ENCODE data around the gene MRPS31. TPM values are rescaled to one million over a fixed set of nuclear protein-coding genes. Genes with fewer than 3 reads are reported as not detected.

Gene MRPS31
- total and polyA plus RNA-seq, 10 of the 15 experiments (the other 5 are each of a cell fraction or from before 2014, with no cell fraction given): 20.3 to 60.9 (median 43.1) TPM

DNA sequence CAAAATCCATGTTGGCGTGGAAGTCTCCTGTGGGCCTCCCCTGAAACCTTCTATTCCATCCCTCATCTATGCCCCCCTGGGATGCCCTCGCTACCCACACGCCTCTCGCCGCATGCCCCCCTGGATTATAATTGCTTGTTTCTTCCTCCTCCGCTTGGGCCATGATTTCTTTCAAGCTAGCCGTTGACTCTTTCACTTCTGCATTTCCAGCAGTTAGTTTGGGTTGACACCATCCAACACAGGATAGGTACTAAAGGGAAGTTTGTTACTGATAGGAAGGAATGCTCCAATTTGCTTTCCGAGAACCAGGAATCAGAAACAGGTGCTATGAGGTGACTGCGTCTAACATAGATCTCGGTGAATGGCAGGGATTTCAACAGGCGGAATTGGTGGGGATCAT lies 10.7 kb upstream of the MRPS31 start:
- in situ Hi-C loops (cut with MboI): no loop called here
- ATAC-seq (no peak), DNase-seq (ENCODE audit: low read depth, low spot score) (no peak), FAIRE-seq (no peak)
- Histone ChIP-seq H2AFZ (ENCODE audit: control insufficient read depth, low read depth, low read length) (no peak overlapping the region), H3K36me3 (ENCODE audit: control insufficient read depth in 2 of 2, insufficient read depth in 2 of 2, low read length in 1 of 2) (no peaks in the 10 kb centered on the region), H3K4me1 (ENCODE audit: control insufficient read depth, insufficient read depth, low read length) (peaks cover 4% of the 10 kb centered on the region), H3K27ac (ENCODE audit: control insufficient read depth, insufficient read depth) (no peak overlapping the region), H3K9me3 (replicated peaks; ENCODE audit: control insufficient read depth, insufficient read depth, low read length) (no peaks in the 10 kb centered on the region), H4K20me1 (ENCODE audit: control insufficient read depth, insufficient read depth) (no peaks in the 10 kb centered on the region), H3K4me2 (ENCODE audit: control insufficient read depth, insufficient read depth) (no peak overlapping the region), H3K9ac (ENCODE audit: control insufficient read depth, insufficient read depth, low read length) (no peak overlapping the region), H3K4me3 (no peak overlapping the region), H3K79me2 (ENCODE audit: control insufficient read depth, insufficient read depth, low read length) (no peaks in the 10 kb centered on the region), H3K27me3 (replicated peaks in 1 of 2; ENCODE audit: control insufficient read depth in 2 of 2, insufficient read depth in 2 of 2, low read length in 1 of 2) (no peaks in the 10 kb centered on the region)
- ChIA-PET SMC1A (ENCODE audit: uncharacterized antibody, unreplicated experiment) (interaction anchor here (1.1 to 1.6 kb wide), 2 partner anchors 11 to 17 kb away, joined by 3 to 4 read pairs; no protein-coding TSS in a partner anchor), RAD21 (ENCODE audit: unreplicated experiment) (no interaction called here), POLR2A (no interaction called here), CTCF (interaction anchor here (2.0 kb wide), 1 partner anchor 32 kb away, joined by 6 read pairs; no protein-coding TSS in a partner anchor)
- no TSS peak for BruUV-seq (replicated peaks)
- WGBS (ENCODE audit: insufficient coverage, insufficient replicate concordance, low lambda C conversion rate, missing lambda C conversion rate): 62% methylated on average over 11 of the region's 11 CpGs
- intact Hi-C loops (cut with micrococcal nuclease; ENCODE audit: unreplicated experiment): no loop called here
- peak; percentile 91 for TF ChIP-seq SPI1 (IDR thresholded peaks at IDR 0.05; ENCODE audit: borderline replicate concordance, insufficient read depth, low read depth, low read length)
- TF ChIP-seq WRNIP1 (IDR thresholded peaks at IDR 0.05; ENCODE audit: borderline replicate concordance, low read depth, low read length): no peak
- TF ChIP-seq IKZF2 (IDR thresholded peaks at IDR 0.05): peak; percentile 70 to 77
- TF ChIP-seq BCL11A (IDR thresholded peaks at IDR 0.05; ENCODE audit: low read depth, low read length): peak; percentile 18; the same call in 1 of the 2 replicates
- TF ChIP-seq MTA2 (IDR thresholded peaks at IDR 0.05; ENCODE audit: low read depth): peak; percentile 59
- TF ChIP-seq, protein P1, sequence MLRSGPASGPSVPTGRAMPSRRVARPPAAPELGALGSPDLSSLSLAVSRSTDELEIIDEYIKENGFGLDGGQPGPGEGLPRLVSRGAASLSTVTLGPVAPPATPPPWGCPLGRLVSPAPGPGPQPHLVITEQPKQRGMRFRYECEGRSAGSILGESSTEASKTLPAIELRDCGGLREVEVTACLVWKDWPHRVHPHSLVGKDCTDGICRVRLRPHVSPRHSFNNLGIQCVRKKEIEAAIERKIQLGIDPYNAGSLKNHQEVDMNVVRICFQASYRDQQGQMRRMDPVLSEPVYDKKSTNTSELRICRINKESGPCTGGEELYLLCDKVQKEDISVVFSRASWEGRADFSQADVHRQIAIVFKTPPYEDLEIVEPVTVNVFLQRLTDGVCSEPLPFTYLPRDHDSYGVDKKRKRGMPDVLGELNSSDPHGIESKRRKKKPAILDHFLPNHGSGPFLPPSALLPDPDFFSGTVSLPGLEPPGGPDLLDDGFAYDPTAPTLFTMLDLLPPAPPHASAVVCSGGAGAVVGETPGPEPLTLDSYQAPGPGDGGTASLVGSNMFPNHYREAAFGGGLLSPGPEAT (IDR thresholded peaks at IDR 0.05; ENCODE audit: low read depth): 0 out of 2 replicates have a peak, but pooled peaks have one; percentile 16
- no peak for TF ChIP-seq TAF1 (IDR thresholded peaks at IDR 0.05; ENCODE audit: borderline replicate concordance, low read depth, low read length)
- TF ChIP-seq IKZF1 (conservative IDR thresholded peaks at IDR 0.05): peak; percentile 58
